ENCODE results near the gene TNP1. TPM values are rescaled to one million over a fixed set of nuclear protein-coding genes. Genes with fewer than 3 reads are reported as not detected.

Gene TNP1
- total RNA-seq, 1 experiment from 2014 or later, result not detected

DNA sequence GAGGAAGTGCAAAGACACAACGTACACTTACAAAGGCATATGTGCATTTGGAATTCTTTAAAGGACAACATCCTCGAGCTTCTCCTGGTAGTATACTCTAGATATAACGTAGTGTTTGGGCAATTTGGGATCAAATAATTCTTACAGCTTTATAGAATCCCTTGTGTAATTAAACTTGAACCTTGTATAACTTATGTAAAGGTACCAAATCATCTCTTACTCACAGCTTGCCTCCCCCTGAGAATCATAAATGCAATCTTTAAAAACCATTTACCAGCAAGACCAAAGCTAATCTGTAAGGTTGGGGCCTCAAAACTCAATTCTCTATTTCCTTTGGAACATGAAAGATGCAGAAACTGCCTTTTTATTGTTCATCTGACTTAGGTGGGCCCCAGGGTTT, 12.2 kb upstream of the TNP1 start:
- Histone ChIP-seq H3K56ac (ENCODE audit: insufficient read length, low read depth, low read length) (no peak overlapping the region), H3K4ac (ENCODE audit: low read depth, low read length) (no peak overlapping the region), H4K20me1 (ENCODE audit: control insufficient read depth, insufficient read depth, insufficient read length) (no peaks in the 10 kb centered on the region), H3K18ac (ENCODE audit: insufficient read length, low read depth, low read length) (no peak overlapping the region), H2BK20ac (ENCODE audit: low read depth, low read length, poor library complexity, severe bottlenecking) (no peak overlapping the region), H3K9ac (ENCODE audit: extremely low read depth, insufficient read length, low read length) (no peak overlapping the region), H3K23me2 (ENCODE audit: insufficient read length, low read depth, low read length, poor library complexity, severe bottlenecking) (no peaks in the 10 kb centered on the region), H3T11ph (ENCODE audit: low read length) (no peak overlapping the region), H3K23ac (ENCODE audit: insufficient read length, low read depth, low read length) (no peak overlapping the region), H3K4me1 (ENCODE audit: insufficient read depth, low read length) (no peaks in the 10 kb centered on the region), H4K8ac (replicated peaks; ENCODE audit: insufficient read length, low read depth, low read length) (no peak overlapping the region), H2AK5ac (ENCODE audit: insufficient read length, low read length) (no peak overlapping the region), H3K27me3 (ENCODE audit: insufficient read depth, low read length) (no peaks in the 10 kb centered on the region), H3K27ac (ENCODE audit: insufficient read length, low read depth, low read length) (no peak overlapping the region), H3K79me2 (ENCODE audit: insufficient read depth, low read length) (no peaks in the 10 kb centered on the region), H3K4me2 (ENCODE audit: insufficient read depth, insufficient read length, low read length) (no peak overlapping the region), H3K9me3 (ENCODE audit: control insufficient read depth, low read depth, low read length) (no peaks in the 10 kb centered on the region), H4K91ac (ENCODE audit: insufficient read length, low read depth, low read length) (no peak overlapping the region), H2AFZ (ENCODE audit: low read length) (no peak overlapping the region), H2BK12ac (ENCODE audit: insufficient read length, low read depth, low read length) (no peak overlapping the region), H2BK15ac (ENCODE audit: low read depth, low read length) (no peak overlapping the region), H2BK5ac (ENCODE audit: insufficient read length, low read length) (no peak overlapping the region), H3K79me1 (ENCODE audit: insufficient read depth, low read depth, low read length, poor library complexity, severe bottlenecking) (no peaks in the 10 kb centered on the region), H3K14ac (ENCODE audit: insufficient read depth, low read length) (no peak overlapping the region), H4K5ac (ENCODE audit: insufficient read length, low read depth, low read length) (no peak overlapping the region), H2BK120ac (ENCODE audit: low read depth, low read length, poor library complexity, severe bottlenecking) (no peak overlapping the region)
- no peak overlapping the region for H3K4me3 Mint-ChIP-seq
- DNase-seq, result no peak
- no peak for TF ChIP-seq CTCF (conservative IDR thresholded peaks at IDR 0.05)
- H3K27ac Mint-ChIP-seq, result no peak overlapping the region
- H3K27me3 Mint-ChIP-seq (ENCODE audit: low read depth), result peaks cover 8% of the 10 kb centered on the region
- H3K36me3 Mint-ChIP-seq (ENCODE audit: insufficient read depth in 1 of 3, low read depth in 3 of 3), result peaks cover 0 to 5% (median 3%) of the 10 kb centered on the region in 3 experiments; a peak in 4 of 7 replicates
- no CpG with 5 or more reads among the region's 3 CpGs for WGBS (ENCODE audit: extremely low coverage, insufficient read length, low lambda C conversion rate)
- H3K4me1 Mint-ChIP-seq, result no peaks in the 10 kb centered on the region
- peaks cover 5% of the 10 kb centered on the region in 2 experiments; a peak in 3 of 5 replicates for H3K9me3 Mint-ChIP-seq

Data from H9 (cell line).